ENCODE measurements around the gene HDAC9. TPM values are rescaled to one million over a fixed set of nuclear protein-coding genes. Genes with fewer than 3 reads are reported as not detected.

Gene HDAC9
- total RNA-seq, 2 donors from 2014 or later, result 4.9 to 6.5 TPM

- no peaks in the 10 kb centered on the region for H3K4me1 Mint-ChIP-seq
- H3K4me3 Mint-ChIP-seq, result no peak overlapping the region
- no peaks in the 10 kb centered on the region for H3K9me3 ChIP-seq (ENCODE audit: control insufficient read depth, low read length, poor library complexity, severe bottlenecking)
- no peaks in the 10 kb centered on the region for H3K36me3 Mint-ChIP-seq (ENCODE audit: low read depth)
- no peak overlapping the region for H3K27ac Mint-ChIP-seq
- DNase-seq (no peak), ATAC-seq (no peak)
- H3K27me3 Mint-ChIP-seq, result no peaks in the 10 kb centered on the region
These were observed 391.3 kb downstream of the HDAC9 start for GRCh38 chr7:18886832-18887231.

DNA sequence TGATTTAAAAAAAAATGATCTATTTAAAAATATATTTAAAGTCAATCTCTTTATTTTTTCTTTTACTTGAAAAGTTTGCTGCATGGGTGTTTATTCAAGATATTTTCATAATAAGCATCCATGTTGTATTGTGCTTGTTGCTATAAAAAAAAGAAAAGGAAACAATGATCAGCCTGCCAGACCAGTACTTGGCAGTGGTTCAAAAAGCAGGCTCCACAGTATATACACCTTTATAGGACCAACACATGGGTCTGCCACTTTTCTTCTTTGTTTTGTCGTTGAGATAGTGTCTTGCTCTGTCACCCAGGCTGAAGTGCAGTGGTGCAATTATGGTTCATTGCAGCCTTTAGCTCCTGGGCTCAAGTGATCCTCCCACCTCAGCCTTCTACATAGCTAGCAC lies 393.9 kb downstream of the HDAC9 start:
- Mint-ChIP-seq H3K4me3 (no peak overlapping the region), H3K4me1 (no peaks in the 10 kb centered on the region), H3K36me3 (ENCODE audit: low read depth) (no peaks in the 10 kb centered on the region), H3K27me3 (no peaks in the 10 kb centered on the region), H3K27ac (no peak overlapping the region)
- no peaks in the 10 kb centered on the region for H3K9me3 ChIP-seq (ENCODE audit: control insufficient read depth, low read length, poor library complexity, severe bottlenecking)
- DNase-seq, result no peak
- ATAC-seq, result no peak

- DNase-seq (no peak), ATAC-seq (no peak)
- Mint-ChIP-seq H3K4me3 (no peak overlapping the region), H3K36me3 (ENCODE audit: low read depth) (no peaks in the 10 kb centered on the region), H3K4me1 (no peaks in the 10 kb centered on the region), H3K27ac (no peak overlapping the region), H3K27me3 (no peaks in the 10 kb centered on the region)
- H3K9me3 ChIP-seq (ENCODE audit: control insufficient read depth, low read length, poor library complexity, severe bottlenecking), result no peaks in the 10 kb centered on the region
These were observed 394.6 kb downstream of the HDAC9 start for GRCh38 chr7:18890134-18890533.

GRCh38 chr7:18890885-18891621 lies 395.5 kb downstream of the HDAC9 start:
- Mint-ChIP-seq H3K36me3 (ENCODE audit: low read depth) (no peaks in the 10 kb centered on the region), H3K27me3 (no peaks in the 10 kb centered on the region), H3K27ac (no peak overlapping the region), H3K4me3 (no peak overlapping the region), H3K4me1 (no peaks in the 10 kb centered on the region)
- no peaks in the 10 kb centered on the region for H3K9me3 ChIP-seq (ENCODE audit: control insufficient read depth, low read length, poor library complexity, severe bottlenecking)
- no peak for ATAC-seq
- no peak for DNase-seq

GRCh38 chr7:18893156-18893555 lies 397.6 kb downstream of the HDAC9 start:
- H3K27ac Mint-ChIP-seq, result no peak overlapping the region
- H3K4me1 Mint-ChIP-seq, result no peaks in the 10 kb centered on the region
- H3K36me3 Mint-ChIP-seq (ENCODE audit: low read depth), result no peaks in the 10 kb centered on the region
- H3K9me3 ChIP-seq (ENCODE audit: control insufficient read depth, low read length, poor library complexity, severe bottlenecking), result no peaks in the 10 kb centered on the region
- no peak overlapping the region for H3K4me3 Mint-ChIP-seq
- ATAC-seq (no peak), DNase-seq (no peak)
- no peaks in the 10 kb centered on the region for H3K27me3 Mint-ChIP-seq

DNA sequence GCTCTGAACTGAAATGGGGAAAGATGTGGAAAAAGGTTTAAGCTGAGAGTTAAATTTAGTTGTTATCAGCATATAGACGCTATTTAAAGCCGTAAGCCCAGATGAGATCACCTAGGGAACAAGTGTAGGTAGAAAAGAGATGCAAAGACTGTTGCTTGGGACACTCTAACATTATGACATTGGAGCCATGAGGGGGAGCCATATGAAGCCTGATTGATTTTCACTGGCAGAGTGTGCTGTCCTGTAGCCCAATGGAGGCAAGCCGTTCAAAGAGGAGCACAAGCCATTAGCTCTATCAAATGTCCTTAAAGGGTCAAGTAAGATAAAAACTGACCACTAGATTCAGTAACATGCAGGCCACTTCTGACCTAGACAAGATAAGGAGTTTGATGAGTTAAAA lies 398.6 kb downstream of the HDAC9 start:
- no peaks in the 10 kb centered on the region for H3K36me3 Mint-ChIP-seq (ENCODE audit: low read depth)
- no peaks in the 10 kb centered on the region for H3K27me3 Mint-ChIP-seq
- DNase-seq (no peak), ATAC-seq (no peak)
- H3K27ac Mint-ChIP-seq, result no peak overlapping the region
- no peaks in the 10 kb centered on the region for H3K4me1 Mint-ChIP-seq
- no peaks in the 10 kb centered on the region for H3K9me3 ChIP-seq (ENCODE audit: control insufficient read depth, low read length, poor library complexity, severe bottlenecking)
- no peak overlapping the region for H3K4me3 Mint-ChIP-seq

DNA sequence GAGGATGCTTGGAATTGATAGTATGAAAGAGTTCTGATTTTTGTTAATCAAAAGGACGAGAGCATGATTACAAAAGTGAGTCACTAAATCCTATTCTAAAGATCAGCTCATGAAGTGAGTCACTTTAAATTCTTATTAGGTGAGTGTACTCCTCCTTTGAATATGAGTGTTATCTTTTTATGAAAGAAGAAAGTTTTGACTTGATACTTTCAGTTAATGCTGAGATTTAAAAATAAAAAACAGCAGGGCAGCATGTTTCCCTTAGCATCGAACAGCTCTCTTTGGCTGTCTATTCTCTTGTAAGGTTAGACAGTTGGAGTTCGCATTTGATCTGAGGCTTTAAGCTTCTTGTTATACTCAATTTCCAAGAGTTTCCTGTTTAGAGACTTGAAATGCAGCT lies 399.9 kb downstream of the HDAC9 start:
- Mint-ChIP-seq H3K27ac (no peak overlapping the region), H3K27me3 (no peaks in the 10 kb centered on the region), H3K4me1 (no peaks in the 10 kb centered on the region), H3K4me3 (no peak overlapping the region), H3K36me3 (ENCODE audit: low read depth) (no peaks in the 10 kb centered on the region)
- no peak for ATAC-seq
- no peaks in the 10 kb centered on the region for H3K9me3 ChIP-seq (ENCODE audit: control insufficient read depth, low read length, poor library complexity, severe bottlenecking)
- no peak for DNase-seq

DNA sequence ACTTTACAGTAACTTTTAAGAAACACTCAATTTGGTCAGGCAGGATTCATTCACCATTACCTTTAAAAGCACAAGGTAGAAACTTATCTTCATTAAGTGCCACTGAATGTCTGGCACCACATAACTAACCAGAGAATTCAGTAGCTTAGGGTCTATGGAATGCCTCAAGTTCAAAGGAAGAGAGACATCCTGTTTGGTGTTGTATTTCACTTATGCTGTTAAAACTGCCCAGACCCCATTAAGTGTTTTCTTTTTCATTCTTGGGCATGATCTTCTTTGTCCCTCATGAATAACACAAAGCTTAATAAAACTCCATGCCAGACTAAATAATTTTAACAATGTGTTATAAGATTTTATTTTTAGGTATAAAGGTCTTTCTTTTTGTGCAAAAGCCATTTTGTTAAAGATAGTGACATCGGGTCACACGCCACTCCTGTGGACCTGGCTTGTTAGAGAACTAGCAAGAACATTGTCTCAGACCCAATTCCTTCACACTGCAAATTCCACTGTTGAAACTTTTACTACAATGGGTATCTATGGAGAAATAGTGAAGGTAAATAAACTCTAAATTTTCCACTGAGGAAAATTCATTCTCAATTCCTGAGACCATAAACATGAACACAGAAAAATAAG lies 400.9 kb downstream of the HDAC9 start:
- no peak for ATAC-seq
- Mint-ChIP-seq H3K27me3 (no peaks in the 10 kb centered on the region), H3K27ac (no peak overlapping the region), H3K4me3 (no peak overlapping the region), H3K4me1 (no peaks in the 10 kb centered on the region), H3K36me3 (ENCODE audit: low read depth) (no peaks in the 10 kb centered on the region)
- DNase-seq, result no peak
- no peaks in the 10 kb centered on the region for H3K9me3 ChIP-seq (ENCODE audit: control insufficient read depth, low read length, poor library complexity, severe bottlenecking)

DNA sequence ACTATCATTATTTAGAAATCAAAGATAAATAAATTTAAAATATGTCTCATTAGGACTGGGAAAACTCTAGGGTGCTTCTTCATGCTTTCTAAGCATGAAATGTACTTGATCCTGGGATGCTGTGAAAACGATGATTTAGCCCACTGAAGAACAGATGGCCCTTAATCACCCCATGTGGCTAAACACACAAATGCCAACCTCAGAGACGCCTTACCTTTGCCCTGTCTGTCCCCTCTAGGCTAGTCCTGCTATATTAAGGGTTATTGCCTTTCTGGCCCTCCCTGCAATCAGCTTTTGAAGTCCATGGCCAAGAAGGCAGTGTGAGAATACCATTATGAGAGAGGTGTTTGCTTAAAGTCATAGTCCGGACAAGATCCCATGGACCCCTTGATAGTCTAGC lies 404.7 kb downstream of the HDAC9 start:
- Mint-ChIP-seq H3K27me3 (no peaks in the 10 kb centered on the region), H3K4me3 (no peak overlapping the region), H3K27ac (no peak overlapping the region), H3K36me3 (ENCODE audit: low read depth) (no peaks in the 10 kb centered on the region), H3K4me1 (no peaks in the 10 kb centered on the region)
- ATAC-seq, result no peak
- H3K9me3 ChIP-seq (ENCODE audit: control insufficient read depth, low read length, poor library complexity, severe bottlenecking), result no peaks in the 10 kb centered on the region
- no peak for DNase-seq

DNA sequence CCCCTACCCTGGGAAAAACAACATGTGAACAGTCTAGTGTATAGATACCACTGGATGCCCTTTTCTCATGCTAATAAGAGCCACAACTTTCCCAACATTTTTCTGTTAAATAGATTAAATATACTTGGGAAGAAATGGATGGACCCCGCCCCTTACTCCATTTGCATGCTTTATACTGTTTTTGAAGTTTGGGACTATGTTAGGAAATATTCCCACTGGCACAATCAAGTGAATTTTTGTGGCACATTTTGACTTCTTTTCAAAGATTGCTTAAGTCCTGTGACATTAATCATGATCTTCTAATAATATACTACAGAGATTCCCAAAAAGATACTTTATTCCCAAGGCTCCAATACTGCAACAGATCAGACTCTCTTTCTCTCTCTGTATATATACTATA lies 405.3 kb downstream of the HDAC9 start:
- Mint-ChIP-seq H3K36me3 (ENCODE audit: low read depth) (no peaks in the 10 kb centered on the region), H3K4me1 (no peaks in the 10 kb centered on the region), H3K27me3 (no peaks in the 10 kb centered on the region), H3K27ac (no peak overlapping the region), H3K4me3 (no peak overlapping the region)
- DNase-seq (no peak), ATAC-seq (no peak)
- H3K9me3 ChIP-seq (ENCODE audit: control insufficient read depth, low read length, poor library complexity, severe bottlenecking), result no peaks in the 10 kb centered on the region

- DNase-seq, result no peak
- no peaks in the 10 kb centered on the region for H3K27me3 Mint-ChIP-seq
- H3K4me3 Mint-ChIP-seq, result no peak overlapping the region
- H3K9me3 ChIP-seq (ENCODE audit: control insufficient read depth, low read length, poor library complexity, severe bottlenecking), result no peaks in the 10 kb centered on the region
- no peak overlapping the region for H3K27ac Mint-ChIP-seq
- no peak for ATAC-seq
- no peaks in the 10 kb centered on the region for H3K4me1 Mint-ChIP-seq
- H3K36me3 Mint-ChIP-seq (ENCODE audit: low read depth), result no peaks in the 10 kb centered on the region
These were observed 405.8 kb downstream of the HDAC9 start for GRCh38 chr7:18901351-18901750.

DNA sequence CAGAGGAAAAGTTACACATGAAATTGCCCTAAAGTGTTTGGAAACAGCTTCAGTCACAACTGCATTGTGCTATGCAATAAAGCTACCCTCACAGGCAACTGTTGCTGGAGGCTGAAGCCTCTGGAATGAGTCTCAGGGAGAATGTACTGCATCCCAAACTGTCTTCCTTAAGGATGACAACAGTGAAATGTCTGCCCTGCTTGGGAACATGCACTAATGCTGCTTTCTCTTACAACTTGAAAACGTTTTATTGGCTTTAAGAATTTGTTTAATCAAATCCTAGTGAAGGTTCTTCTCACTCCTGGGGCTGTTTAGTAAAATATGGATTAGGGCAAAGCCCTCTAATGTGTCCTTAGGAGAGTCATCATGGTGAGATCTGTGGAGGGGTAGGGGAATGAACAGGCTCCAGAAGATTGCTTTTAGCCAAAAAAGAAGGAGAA lies 406.5 kb downstream of the HDAC9 start:
- no peak for DNase-seq
- no peaks in the 10 kb centered on the region for H3K9me3 ChIP-seq (ENCODE audit: control insufficient read depth, low read length, poor library complexity, severe bottlenecking)
- no peaks in the 10 kb centered on the region for H3K36me3 Mint-ChIP-seq (ENCODE audit: low read depth)
- no peaks in the 10 kb centered on the region for H3K4me1 Mint-ChIP-seq
- no peak overlapping the region for H3K27ac Mint-ChIP-seq
- H3K4me3 Mint-ChIP-seq, result no peak overlapping the region
- H3K27me3 Mint-ChIP-seq, result no peaks in the 10 kb centered on the region
- no peak for ATAC-seq

DNA sequence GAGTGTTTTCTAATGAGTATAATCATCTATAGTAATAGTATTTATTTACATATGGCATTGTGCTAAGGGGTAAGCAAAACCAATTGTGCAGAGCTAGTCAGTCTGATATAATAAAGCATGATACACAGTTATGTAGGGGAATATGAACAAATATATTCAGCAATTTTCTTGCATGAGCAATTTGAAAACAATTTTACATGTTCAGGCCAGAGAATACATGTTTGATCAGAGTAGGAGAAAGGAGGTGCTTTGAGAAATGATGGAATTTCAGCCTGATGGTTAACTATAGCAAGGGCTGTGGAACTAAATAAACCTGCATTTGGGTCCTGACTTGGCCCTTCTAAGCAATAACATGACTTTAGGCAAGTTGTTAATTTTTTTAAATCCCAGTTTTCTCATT lies 407.3 kb downstream of the HDAC9 start:
- Mint-ChIP-seq H3K36me3 (ENCODE audit: low read depth) (no peaks in the 10 kb centered on the region), H3K4me3 (no peak overlapping the region), H3K4me1 (no peaks in the 10 kb centered on the region), H3K27me3 (no peaks in the 10 kb centered on the region), H3K27ac (no peak overlapping the region)
- H3K9me3 ChIP-seq (ENCODE audit: control insufficient read depth, low read length, poor library complexity, severe bottlenecking), result no peaks in the 10 kb centered on the region
- ATAC-seq (no peak), DNase-seq (no peak)

- Mint-ChIP-seq H3K4me3 (no peak overlapping the region), H3K36me3 (ENCODE audit: low read depth) (no peaks in the 10 kb centered on the region), H3K27me3 (no peaks in the 10 kb centered on the region), H3K4me1 (no peaks in the 10 kb centered on the region), H3K27ac (no peak overlapping the region)
- H3K9me3 ChIP-seq (ENCODE audit: control insufficient read depth, low read length, poor library complexity, severe bottlenecking), result no peaks in the 10 kb centered on the region
- no peak for DNase-seq
- ATAC-seq, result no peak
These were observed 408.1 kb downstream of the HDAC9 start for GRCh38 chr7:18903695-18904094.
